GM19463 (cell line): ENCODE data around the gene VGF.

Experiments used
- ATAC-seq: cut with Tn5 transposase; IDR thresholded peaks from one replicate; pipeline ENCODE4 v1.9.1; 2021; ENCODE audit warnings: mild to moderate bottlenecking, moderate library complexity; ENCODE audit not compliant: unreplicated experiment

The VGF gene

DNA sequence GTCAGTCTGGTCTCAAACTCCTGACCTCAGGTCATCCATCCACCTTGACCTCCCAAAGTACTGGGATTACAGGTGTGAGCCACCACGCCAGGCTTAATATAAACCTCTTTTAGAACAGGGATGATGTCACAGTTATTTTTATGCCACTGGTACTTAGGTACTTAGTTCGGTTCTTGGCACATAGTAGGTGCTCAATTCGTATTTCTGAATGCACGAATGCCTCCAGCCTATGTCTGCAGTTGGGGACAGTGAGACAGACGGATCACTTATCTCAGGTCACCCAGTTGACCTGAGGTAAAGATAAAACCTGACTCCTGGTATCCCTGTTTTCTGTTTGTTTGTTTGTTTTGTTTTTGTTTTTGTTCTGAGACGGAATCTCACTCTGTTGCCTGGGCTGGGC is 20.8 kb upstream of the VGF start:
- ATAC-seq = no peak

DNA sequence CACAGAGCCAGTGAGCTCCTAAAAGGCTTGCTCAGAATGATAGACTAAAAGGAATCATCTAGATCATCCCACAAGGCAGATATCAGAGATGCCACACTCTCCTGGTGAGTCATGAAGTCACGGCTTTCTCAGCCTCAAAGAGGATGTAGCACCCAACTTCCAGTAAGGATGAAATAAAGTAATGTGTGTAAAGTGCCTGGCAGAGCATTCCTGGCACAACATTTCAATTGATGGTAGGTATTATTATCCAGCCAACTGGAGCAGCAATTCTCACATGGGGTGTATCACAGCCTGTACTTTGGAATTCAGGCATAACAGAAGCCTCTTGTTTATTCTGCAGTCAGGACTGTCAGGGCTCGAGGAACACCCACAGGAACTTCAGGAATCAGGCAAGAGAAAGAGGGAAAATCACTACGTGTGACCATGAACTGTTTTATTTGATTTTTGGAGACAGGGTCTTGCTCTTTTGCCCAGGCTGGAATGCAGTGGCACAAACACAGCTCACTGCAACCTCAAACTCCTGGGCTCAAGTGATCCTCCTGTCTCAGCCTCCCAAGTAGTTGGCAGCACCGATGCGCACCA is 20.0 kb upstream of the VGF start:
- ATAC-seq = no peak

DNA sequence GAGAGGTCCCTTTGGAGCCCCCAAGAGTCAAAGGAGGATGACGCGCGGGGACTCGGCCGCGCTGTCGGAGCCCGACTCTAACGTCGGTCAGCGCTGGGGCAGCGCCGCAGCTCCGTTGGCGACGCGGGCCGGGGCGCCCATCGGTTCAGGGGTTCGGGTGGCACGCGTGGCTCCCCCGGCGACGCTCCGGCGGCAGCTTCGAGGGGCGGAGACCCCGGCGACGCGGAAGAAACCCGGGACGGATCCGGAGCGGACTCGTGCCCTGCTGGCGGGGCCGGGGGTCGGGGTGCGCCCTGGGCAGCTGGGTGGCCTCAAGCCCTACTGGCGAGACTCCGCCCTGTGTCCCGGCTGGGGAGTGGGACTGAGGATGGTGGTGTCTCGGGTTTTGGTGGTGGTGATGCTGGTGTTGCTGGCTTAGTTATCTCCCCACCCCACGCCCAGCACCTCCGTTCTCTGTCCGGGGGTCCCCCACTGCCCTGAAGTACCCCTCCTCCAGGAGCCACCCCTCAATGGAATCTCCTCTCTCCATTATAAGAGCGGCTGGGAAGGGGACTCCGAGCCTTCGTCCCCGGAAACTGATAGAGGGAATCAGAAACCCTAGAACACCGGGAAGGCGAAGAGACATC is 14.9 kb upstream of the VGF start, which contains the start of gene NAT16:
NAT16 (minus strand) TSS at position 164 of the 626 bp plus-strand sequence. CDS start 5,486 bp downstream, outside the sequence.
- ATAC-seq = no peak

DNA sequence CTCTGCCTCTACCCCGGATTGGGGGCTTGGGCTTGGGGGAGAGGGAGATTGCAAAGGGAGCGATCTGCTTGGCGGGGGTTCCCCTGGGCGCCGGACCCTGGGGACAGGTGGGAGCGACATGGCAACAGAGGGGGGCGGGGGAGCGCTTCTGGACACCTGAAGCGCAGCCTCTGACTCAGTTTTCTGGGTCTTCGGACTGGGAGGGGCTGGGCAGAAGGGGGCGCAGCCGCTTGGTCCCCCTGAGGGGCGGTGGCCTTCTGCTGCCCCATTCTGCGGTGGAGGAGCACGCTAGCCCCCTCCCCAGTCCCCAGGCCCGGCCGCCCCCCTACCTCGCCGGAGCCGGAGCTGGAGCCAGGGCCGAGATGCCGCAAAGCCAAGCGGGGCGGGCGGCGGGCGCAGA is 14.3 kb upstream of the VGF start:
- no peak for ATAC-seq

DNA sequence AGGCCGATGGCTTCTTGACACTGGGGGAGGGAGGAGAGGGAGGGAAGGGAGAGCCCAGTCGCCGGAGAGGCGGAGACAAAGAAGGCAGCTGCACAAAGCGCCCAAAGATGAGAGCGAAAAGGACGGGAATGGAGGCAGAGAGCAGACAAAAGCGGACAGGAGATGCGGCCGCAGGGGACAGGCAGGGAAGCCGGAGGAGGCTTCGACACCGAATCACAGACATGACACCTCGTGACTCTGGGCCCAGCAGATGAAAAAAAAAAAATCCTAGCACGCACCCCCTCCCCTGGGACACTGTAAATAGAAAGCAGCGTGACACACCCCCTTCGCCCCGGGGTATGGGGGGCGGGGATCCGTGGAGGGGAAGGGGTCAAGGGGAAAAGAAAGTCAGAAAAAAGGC is 13.7 kb upstream of the VGF start:
- ATAC-seq = no peak

DNA sequence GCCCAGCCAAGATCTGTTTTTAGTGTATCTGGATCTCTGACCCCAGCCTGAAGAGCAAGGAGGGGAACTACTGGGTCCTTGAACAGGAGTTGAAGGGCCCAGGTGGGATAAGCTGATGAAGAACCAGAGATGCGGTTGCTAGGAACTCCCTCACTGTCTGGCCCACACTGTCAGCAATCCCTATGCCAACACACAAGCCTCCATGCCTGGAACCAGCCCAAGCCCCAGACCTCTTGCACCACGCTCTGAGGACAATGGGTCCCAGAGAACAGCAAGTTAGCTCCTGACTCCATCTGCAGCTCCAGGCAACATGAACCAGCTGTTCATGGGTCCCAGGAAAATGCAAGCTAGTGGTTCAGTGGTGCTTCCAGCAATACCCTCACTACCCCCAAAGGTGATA is 12.3 kb upstream of the VGF start:
- no peak for ATAC-seq

DNA sequence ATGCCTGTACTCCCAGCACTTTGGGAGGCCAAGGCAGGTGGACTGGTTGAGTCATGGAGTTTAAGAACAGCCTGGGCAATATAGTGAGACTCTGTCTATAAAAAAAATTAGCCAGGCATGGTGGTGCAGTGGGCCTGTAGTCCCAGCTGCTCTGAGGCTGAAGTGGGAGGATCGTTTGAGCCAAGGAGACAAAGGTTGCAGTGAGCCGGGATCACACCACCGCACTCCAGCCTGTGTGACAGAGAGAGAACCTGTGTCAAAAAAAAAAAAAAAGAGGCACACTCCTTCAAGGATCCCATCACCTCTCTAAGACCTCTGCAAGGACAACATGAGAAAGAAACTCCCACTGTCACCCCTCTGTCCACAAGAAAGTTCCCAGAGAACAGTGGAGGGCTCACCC is 10.3 kb upstream of the VGF start:
- ATAC-seq = no peak

DNA sequence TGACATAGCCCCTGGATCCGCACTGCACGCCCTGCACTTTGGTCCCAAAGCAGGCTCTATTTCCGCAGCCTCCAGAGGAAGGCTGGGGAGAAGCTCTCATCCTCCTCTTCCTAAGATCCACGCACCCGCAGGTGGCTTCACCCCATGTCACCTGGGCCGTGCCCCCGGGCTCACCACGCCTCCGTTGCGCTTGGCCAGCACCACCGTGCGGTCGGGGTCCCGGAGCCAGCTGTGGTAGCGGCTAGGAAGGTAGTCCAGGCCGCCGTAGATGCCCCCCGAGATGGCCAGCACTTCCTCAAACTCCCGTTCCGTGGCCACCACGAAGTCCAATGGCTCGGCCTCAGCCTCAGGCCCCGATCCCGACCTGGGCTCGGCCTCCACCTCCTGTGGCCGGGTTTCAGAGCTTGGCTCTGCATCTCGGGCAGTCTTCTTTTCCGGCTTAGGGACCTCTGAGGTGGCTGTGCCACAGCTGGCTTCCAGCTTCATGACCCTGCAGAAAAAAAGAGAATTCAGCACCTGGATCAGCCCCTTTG is 9.0 kb upstream of the VGF start:
- ATAC-seq = no peak

DNA sequence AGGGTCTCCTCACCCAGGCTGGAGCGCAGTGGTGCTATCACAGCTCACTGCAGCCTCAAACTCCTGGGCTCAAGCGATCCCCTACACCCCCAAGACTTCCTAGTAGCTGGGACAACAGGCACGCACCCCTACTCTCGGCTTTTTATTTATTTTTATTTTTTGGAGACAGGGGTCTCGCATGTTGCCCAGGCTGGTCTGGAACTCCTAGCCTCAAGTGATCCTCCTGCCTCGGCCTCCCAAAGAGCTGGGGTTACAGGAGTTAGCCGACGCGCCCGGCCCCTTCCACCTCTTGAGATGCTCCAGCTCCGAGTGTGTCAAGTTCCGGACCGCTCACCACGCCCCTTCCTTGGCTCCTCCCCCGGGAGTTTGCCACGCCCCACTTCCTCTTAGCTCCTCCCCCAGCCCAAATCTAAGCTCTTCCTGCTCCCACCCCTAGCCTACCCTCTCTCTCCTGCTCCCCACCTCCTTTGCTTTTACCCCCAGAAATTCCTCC is 8.4 kb upstream of the VGF start:
- ATAC-seq = no peak

DNA sequence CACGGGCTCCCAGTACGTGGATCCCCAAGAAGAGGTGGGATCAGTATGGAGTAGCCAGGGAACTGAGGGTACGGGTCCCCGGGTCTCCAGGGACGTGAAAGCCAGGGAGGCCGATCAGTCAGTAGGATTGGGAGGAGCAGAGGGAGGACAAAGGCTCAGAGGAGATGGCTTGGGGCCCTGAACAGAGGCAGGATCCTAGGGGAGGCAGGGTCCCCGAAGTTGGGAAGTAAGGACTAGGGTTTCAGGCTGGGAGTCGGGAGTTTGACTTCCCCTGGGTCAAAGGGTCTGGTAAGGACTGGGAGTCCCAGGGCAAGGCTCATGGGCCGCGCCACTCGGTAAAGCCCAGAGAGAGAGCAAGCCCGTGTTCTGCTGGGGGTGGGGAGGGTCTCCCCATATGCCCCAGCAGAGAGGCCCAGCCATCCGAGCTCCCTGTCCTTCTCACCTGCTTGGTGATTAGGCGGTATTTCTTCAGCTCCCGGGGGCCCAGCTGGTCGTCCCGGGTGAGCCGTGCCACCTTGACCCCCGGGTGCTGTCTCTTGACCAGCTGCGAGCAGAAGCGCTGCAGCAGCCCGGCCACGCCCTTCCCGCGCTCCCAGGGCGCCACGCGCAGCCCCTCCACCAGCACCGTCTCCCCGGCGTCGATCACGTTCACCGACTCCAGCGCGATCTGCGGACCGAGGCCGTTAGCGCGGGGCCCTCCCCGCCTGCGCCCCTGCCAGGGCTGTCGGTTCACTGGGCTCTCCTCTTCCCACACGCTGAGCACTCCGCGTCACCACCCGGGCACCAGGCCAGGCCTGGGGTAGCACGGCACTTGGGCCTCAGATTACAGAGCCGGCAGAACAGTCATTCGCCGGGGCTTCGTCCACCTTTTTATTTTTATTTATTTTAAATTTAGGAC is 7.7 kb upstream of the VGF start:
- no peak for ATAC-seq

DNA sequence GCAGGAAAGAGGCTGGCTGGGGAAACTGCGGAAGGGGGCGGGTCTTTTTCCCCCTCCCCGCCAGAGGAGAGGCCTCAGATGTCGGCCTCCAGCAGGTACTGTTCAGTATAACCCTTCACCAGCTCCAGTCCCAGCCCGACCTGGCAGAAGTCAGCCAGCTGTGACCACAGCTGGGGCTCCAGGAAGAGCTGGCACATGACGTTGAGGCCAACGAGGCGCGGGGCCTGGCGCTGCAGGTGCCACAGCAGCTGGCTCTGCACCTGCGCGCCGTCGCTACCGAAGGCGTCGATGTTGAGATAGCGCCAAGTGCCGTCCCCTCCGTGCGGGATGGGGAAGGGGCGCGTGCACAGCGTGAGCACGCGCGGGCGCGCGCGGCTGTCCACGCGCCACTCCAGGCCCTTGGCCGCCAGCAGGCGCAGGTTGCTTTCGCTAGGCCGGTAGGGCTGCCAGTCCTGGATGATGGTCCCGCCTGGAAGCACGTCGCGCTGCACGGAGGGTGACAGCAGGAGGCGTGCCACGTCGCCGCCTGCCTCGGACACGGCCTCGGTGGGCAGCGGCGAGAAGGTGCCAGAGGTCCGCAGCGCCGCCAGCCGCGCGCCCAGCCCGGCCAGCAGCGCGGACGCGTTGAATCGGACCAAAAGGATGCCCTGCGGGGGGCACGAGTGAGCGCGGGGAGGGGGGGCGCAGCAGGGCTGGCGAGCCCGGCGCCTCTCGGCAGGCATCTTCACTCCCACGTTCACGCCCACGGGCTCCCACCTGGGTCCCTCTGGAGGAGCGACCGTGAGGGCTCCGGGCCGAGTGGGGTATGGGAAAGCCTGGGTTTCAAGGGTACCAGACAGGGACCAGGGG is 6.9 kb upstream of the VGF start:
- no peak for ATAC-seq

DNA sequence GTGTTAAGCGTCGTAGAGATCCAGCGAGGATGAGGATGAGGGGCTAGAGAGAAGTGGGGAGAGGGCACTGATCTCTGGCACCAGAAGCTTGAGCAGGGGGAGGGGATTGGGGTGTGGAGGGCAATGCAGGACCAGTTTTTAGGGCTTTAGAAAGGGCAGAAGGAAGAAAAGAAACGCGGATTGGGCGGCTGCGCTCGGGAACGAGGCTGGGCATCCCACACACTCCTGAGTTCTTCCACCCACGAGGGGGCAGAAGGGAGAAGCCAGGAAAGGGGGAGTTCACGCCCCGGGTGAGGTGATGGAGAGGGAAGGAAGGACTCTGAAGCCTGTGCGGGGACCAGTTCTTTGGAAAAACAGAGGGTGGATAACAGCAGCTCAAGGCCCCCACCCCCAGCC is 6.1 kb upstream of the VGF start:
- no peak for ATAC-seq

DNA sequence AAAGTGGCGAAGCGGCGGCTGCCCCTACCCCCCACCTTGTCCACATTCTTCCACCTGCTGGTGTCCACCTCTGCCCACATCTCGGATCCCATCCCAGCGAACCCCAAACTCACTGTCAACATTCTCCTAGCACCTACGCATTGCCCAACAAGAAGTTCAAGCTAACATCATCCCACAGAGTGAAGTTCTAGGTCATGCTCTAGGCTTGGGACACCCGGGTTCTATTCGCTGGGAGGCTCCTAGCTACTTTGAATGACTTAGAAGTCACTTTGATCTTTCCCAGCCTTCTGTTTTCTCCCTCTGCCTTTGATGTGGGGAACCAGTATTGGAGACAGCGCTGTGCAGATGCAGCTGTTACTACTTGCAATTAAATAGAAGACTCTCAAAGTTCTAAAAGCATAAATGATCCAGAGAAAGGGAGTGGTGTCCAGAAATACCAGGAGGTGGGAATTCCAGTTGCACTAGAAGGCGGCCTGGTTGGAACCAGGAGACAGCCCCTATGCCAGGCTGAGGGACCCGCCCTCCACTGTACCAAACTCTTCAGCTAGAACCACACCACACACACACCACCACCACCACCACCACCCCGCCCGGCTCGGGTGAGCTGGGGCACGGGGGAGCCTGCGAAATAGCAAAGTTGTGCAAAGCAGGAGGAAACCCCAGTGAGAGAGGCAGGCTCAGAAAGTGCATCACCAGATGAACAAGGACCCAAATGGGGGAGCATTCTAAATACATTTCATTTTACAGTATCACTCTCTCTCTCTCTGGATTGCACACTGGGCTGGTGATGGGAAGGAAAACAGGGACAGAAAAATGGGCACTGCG is 5.5 kb upstream of the VGF start:
- no peak for ATAC-seq

DNA sequence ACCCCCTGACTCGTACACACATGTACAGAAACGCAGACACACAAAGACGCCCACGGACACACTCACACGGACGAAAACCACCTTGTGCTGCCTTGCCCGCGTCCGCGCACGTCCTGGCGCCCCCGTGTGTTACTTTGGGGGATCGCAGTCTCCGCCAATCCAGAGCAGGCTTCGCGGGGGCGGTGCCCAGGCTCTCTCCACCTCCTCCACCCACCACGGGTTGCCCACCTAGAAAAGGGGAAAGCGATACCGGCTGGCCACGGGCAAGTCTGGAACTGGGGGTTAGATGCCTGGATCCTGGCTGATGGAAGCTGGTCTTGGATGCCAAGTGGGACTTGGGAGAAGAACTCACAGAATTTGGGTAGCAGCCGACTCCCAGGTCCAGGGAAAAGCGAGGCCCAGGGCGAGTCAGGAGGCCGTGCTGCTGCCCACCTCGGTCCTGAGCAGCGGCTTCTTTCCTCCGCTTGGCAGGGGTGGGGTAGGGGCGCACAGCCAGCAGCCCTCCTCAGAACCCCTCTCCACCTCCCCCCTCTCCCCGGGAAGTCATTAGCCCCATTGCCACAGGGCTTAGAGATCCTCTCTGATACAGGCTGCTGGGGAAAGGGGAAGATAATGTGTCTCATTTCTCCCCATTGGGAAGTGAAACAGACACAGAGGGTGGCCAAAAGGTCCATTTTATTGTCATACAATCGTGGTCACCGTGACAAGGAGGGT is 4.6 kb upstream of the VGF start:
- ATAC-seq = no peak

DNA sequence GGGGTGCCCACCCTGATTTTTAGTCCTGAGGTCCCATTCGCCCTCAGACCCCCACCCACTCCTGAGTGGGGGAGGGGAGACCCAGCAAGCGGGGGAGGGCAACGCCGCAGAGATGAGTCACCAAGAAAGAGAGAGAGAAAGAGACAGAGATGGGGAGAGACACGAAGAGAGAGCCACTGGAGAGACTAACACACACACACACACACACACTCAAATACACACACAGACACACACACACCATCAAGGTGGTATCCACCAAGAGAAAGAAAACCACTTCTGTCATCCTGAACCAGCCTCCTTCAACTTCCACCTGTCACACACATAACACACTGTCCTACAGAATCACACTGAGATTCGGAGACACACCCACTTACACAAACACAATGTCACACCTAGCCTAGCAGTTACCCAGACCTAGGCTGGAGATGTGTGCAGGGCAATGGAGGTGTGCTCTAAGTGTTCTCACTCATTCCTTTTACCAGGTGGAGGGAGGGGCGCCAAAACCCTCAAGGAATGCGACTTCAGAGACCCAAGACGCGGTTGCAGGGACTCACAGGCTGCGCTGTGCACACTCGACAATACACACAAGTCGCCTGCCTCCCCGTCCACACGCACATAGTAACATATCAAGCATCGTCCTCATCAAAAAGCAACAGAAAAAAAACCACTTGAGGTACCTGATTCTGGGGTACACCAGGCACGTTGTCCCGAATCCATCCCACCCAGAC is 3.9 kb upstream of the VGF start:
- ATAC-seq = no peak

DNA sequence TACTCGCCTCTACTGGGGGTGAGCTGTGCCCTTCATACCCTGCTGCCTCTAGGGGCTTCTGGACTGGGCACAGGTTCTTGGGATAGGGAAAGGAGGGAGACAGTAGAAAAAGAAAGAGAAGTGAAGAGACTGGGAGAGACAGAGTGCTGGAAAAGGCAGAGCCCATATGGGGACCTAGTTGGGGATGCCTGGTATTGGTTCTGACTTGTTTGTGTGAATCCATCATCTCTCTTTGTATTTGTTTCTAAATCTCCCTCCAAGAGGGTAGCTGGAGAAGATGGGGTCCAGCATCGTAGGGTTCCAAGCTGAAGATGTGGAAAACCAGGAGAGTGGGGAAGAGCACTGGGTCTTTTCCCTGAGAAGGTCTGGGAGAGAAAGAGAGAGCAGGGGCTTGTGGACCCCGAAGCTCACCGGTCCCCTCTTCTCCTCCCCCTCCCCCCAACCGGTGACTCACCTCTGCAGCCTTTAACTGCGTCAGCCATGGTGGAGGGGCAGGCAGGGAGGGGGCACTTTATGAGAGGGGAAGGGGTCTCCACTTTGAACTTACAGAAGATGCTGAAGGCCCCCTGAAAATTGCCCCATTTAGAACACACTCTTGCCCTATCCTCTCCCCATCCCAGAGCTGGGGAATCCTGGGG is 3.2 kb upstream of the VGF start:
- ATAC-seq = no peak

DNA sequence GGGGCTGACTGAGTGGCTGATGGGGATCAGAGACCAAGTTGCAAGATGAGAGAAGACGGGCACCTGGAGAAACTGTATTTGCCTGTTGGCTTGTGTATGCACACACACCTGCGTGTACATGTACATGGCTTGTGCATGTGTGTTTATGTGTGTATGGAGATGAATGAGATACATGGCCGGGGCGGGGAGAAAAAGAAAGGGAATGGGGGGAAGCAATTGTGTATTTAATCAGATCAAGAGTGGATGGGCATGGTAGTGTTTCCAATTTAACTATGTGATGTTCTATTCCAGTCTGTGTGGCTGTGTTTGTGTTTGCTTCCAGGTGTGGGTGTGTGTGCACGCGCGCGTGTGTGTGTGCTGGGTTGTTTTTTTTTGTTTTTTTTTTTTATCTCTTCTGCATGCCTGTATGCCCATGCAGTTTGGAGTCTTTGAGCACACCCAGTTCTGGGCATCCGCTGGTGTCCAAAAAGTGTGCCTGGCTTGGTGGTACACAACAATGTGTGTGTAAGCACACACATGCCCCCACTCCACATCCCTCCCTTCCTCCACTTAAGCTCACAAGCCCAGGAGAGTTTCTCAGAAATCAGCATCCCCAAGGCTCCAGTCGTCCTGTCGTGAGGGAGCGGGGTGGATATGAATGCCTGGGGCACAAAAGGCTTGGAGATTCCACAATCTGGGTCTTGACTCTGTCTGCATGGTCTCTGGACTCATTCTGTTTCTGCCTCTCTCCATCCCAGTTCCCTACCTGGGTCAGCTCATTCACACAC is 2.5 kb upstream of the VGF start:
- ATAC-seq = no peak
